Activated naive CD4-positive, alpha-beta T cell treated with anti-CD3 and anti-CD28 coated beads for 36 hours (primary cell): Measurements from ENCODE around the gene DENND6B. TPM values are rescaled to one million over a fixed set of nuclear protein-coding genes. Genes with fewer than 3 reads are reported as not detected.

Experiments used
- CTCF ChIA-PET: fragments of 350-600 bp; sonication (Branson Sonifier 250); formaldehyde crosslinking; loops from one replicate; lab custom pipeline; 2021; ENCODE audit warnings: antibody characterized with exemption; lab: Charles Lee
- DNase-seq: peaks from one replicate; pipeline ENCODE4 v3.0.0-alpha.2; 2020
- H3K27ac Mint-ChIP-seq: one replicate; pipeline ENCODE4 v1.8.0; 2021; ENCODE audit warnings: mild to moderate bottlenecking, mixed read lengths
- H3K27me3 Mint-ChIP-seq: one replicate; pipeline ENCODE4 v1.8.0; 2021; ENCODE audit warnings: low read depth, mixed read lengths
- H3K36me3 Mint-ChIP-seq: one replicate; pipeline ENCODE4 v1.8.0; 2021; ENCODE audit warnings: low read depth, mixed read lengths
- H3K4me1 Mint-ChIP-seq: one replicate; pipeline ENCODE4 v1.8.0; 2021; ENCODE audit warnings: low read depth, mixed read lengths
- H3K4me3 Mint-ChIP-seq: one replicate; pipeline ENCODE4 v1.8.0; 2021; ENCODE audit warnings: mild to moderate bottlenecking, moderate library complexity, mixed read lengths
- H3K9me3 Mint-ChIP-seq: one replicate; pipeline ENCODE4 v1.8.0; 2021; ENCODE audit warnings: mixed read lengths
- intact Hi-C: fragments of 100-400 bp; cut with micrococcal nuclease; formaldehyde crosslinking; loops from one replicate; pipeline ENCODE4 v1.15.1; 2023
- total RNA-seq, 2 experiments: library from RNA; stranded (reverse); gene quantifications; one replicate each; pipeline ENCODE4 v1.2.3, GENCODE V29; 2021

DENND6B gene
- total RNA-seq, 2 experiments from 2014 or later, result 1.8 to 2.1 TPM

GRCh38 chr22:50285568-50286229 lies 41.1 kb downstream of the DENND6B start:
- intact Hi-C loops, result no loop called here
- Mint-ChIP-seq H3K4me3 (no peak overlapping the region), H3K9me3 (no peaks in the 10 kb centered on the region), H3K27ac (no peak overlapping the region), H3K27me3 (no peaks in the 10 kb centered on the region), H3K4me1 (no peaks in the 10 kb centered on the region), H3K36me3 (no peaks in the 10 kb centered on the region)
- DNase-seq, result no peak
- CTCF ChIA-PET, result interaction anchor here (0.9 kb wide), 1 partner anchor 34 kb away, joined by 3 read pairs; no protein-coding TSS in a partner anchor

- intact Hi-C loops, result no loop called here
- no peak overlapping the region for H3K4me3 Mint-ChIP-seq
- no peak overlapping the region for H3K27ac Mint-ChIP-seq
- no peaks in the 10 kb centered on the region for H3K4me1 Mint-ChIP-seq
- no peak for DNase-seq
- no peaks in the 10 kb centered on the region for H3K9me3 Mint-ChIP-seq
- H3K36me3 Mint-ChIP-seq, result no peaks in the 10 kb centered on the region
- no peaks in the 10 kb centered on the region for H3K27me3 Mint-ChIP-seq
- CTCF ChIA-PET, result no interaction called here
Measured at GRCh38 chr22:50284479-50284878, 42.3 kb downstream of the DENND6B start.

- CTCF ChIA-PET, result no interaction called here
- no peaks in the 10 kb centered on the region for H3K9me3 Mint-ChIP-seq
- H3K27me3 Mint-ChIP-seq, result no peaks in the 10 kb centered on the region
- intact Hi-C loops, result no loop called here
- H3K4me1 Mint-ChIP-seq, result no peaks in the 10 kb centered on the region
- no peak overlapping the region for H3K4me3 Mint-ChIP-seq
- H3K27ac Mint-ChIP-seq, result no peak overlapping the region
- H3K36me3 Mint-ChIP-seq, result no peaks in the 10 kb centered on the region
- DNase-seq, result no peak
Measured at GRCh38 chr22:50283821-50284220, 43.0 kb downstream of the DENND6B start.

- Mint-ChIP-seq H3K36me3 (no peaks in the 10 kb centered on the region), H3K4me3 (no peak overlapping the region), H3K9me3 (no peaks in the 10 kb centered on the region), H3K4me1 (no peaks in the 10 kb centered on the region), H3K27ac (no peak overlapping the region), H3K27me3 (no peaks in the 10 kb centered on the region)
- intact Hi-C loops, result no loop called here
- CTCF ChIA-PET, result no interaction called here
- DNase-seq, result no peak
Measured at GRCh38 chr22:50282361-50283155, 44.3 kb downstream of the DENND6B start.

- no peaks in the 10 kb centered on the region for H3K9me3 Mint-ChIP-seq
- no peak for DNase-seq
- CTCF ChIA-PET, result no interaction called here
- no peaks in the 10 kb centered on the region for H3K27me3 Mint-ChIP-seq
- H3K27ac Mint-ChIP-seq, result no peak overlapping the region
- no peaks in the 10 kb centered on the region for H3K36me3 Mint-ChIP-seq
- no peaks in the 10 kb centered on the region for H3K4me1 Mint-ChIP-seq
- intact Hi-C loops, result no loop called here
- no peak overlapping the region for H3K4me3 Mint-ChIP-seq
Measured at GRCh38 chr22:50281957-50282356, 44.9 kb downstream of the DENND6B start.

GRCh38 chr22:50281384-50281760 lies 45.4 kb downstream of the DENND6B start:
- Mint-ChIP-seq H3K27me3 (no peaks in the 10 kb centered on the region), H3K9me3 (no peaks in the 10 kb centered on the region), H3K36me3 (no peaks in the 10 kb centered on the region), H3K4me1 (no peaks in the 10 kb centered on the region), H3K4me3 (no peak overlapping the region), H3K27ac (no peak overlapping the region)
- DNase-seq, result no peak
- intact Hi-C loops, result no loop called here
- CTCF ChIA-PET, result no interaction called here

GRCh38 chr22:50280708-50281383 lies 46.0 kb downstream of the DENND6B start:
- Mint-ChIP-seq H3K4me1 (no peaks in the 10 kb centered on the region), H3K4me3 (no peak overlapping the region), H3K36me3 (no peaks in the 10 kb centered on the region), H3K27me3 (no peaks in the 10 kb centered on the region), H3K27ac (no peak overlapping the region), H3K9me3 (no peaks in the 10 kb centered on the region)
- CTCF ChIA-PET, result interaction anchor here (1.1 kb wide), 1 partner anchor 30 kb away, joined by 3 read pairs; the partner anchor contains the start of gene HDAC10
- intact Hi-C loops, result no loop called here
- DNase-seq, result no peak

GRCh38 chr22:50280022-50280707 lies 46.6 kb downstream of the DENND6B start:
- H3K27ac Mint-ChIP-seq, result no peak overlapping the region
- DNase-seq, result no peak
- no peaks in the 10 kb centered on the region for H3K27me3 Mint-ChIP-seq
- intact Hi-C loops, result no loop called here
- no peak overlapping the region for H3K4me3 Mint-ChIP-seq
- H3K36me3 Mint-ChIP-seq, result no peaks in the 10 kb centered on the region
- no peaks in the 10 kb centered on the region for H3K4me1 Mint-ChIP-seq
- H3K9me3 Mint-ChIP-seq, result no peaks in the 10 kb centered on the region
- CTCF ChIA-PET, result interaction anchor here (1.1 kb wide), 1 partner anchor 29 kb away, joined by 3 read pairs; the partner anchor contains the start of gene HDAC10

GRCh38 chr22:50278956-50279619 lies 47.7 kb downstream of the DENND6B start:
- Mint-ChIP-seq H3K36me3 (no peaks in the 10 kb centered on the region), H3K4me1 (no peaks in the 10 kb centered on the region), H3K27me3 (no peaks in the 10 kb centered on the region), H3K9me3 (no peaks in the 10 kb centered on the region), H3K27ac (no peak overlapping the region), H3K4me3 (no peak overlapping the region)
- no peak for DNase-seq
- CTCF ChIA-PET, result interaction anchor here (0.7 kb wide), 1 partner anchor 63 kb away, joined by 3 read pairs; no protein-coding TSS in a partner anchor
- intact Hi-C loops, result no loop called here

- CTCF ChIA-PET, result no interaction called here
- intact Hi-C loops, result no loop called here
- H3K27me3 Mint-ChIP-seq, result no peaks in the 10 kb centered on the region
Measured at GRCh38 chr22:50278461-50278860, 48.4 kb downstream of the DENND6B start.

GRCh38 chr22:50277761-50278160 lies 49.1 kb downstream of the DENND6B start:
- CTCF ChIA-PET, result interaction anchor here (3.3 kb wide), 1 partner anchor 64 kb away, joined by 25 read pairs; no protein-coding TSS in a partner anchor
- DNase-seq, result no peak
- intact Hi-C loops, result no loop called here
- H3K36me3 Mint-ChIP-seq, result no peaks in the 10 kb centered on the region
- no peak overlapping the region for H3K4me3 Mint-ChIP-seq
- H3K9me3 Mint-ChIP-seq, result no peaks in the 10 kb centered on the region
- H3K27ac Mint-ChIP-seq, result no peak overlapping the region
- no peaks in the 10 kb centered on the region for H3K4me1 Mint-ChIP-seq
- H3K27me3 Mint-ChIP-seq, result no peaks in the 10 kb centered on the region

More at GRCh38 chr22:50278461-50278860, 48.4 kb downstream of the DENND6B start:
- no peak overlapping the region for H3K4me3 Mint-ChIP-seq
- no peaks in the 10 kb centered on the region for H3K4me1 Mint-ChIP-seq
- H3K36me3 Mint-ChIP-seq, result no peaks in the 10 kb centered on the region
- H3K27ac Mint-ChIP-seq, result no peak overlapping the region
- DNase-seq, result no peak
- H3K9me3 Mint-ChIP-seq, result no peaks in the 10 kb centered on the region
